Fibroblast of lung (primary cell): ENCODE results near the gene GRM8. TPM values are rescaled to one million over a fixed set of nuclear protein-coding genes. Genes with fewer than 3 reads are reported as not detected.

Source experiments
- DNase-seq, 2 donors: peaks; one replicate each; pipeline versions ENCODE4 v3.0.0 to v3.0.0-alpha.2; 2010; ENCODE audit warnings: low read depth in 2 of 2
- H2AFZ ChIP-seq: 2 replicates; pipeline ENCODE4 v1.5.1; 2012; ENCODE audit warnings: low read length, control low read depth, inconsistent platforms
- H3K27ac ChIP-seq: 2 replicates; pipeline ENCODE4 v1.5.1; 2011; ENCODE audit warnings: low read length, control low read depth; ENCODE audit not compliant: insufficient read depth
- H3K27me3 ChIP-seq: 2 replicates; pipeline ENCODE4 v1.5.1; 2011; ENCODE audit warnings: mild to moderate bottlenecking, low read length; ENCODE audit not compliant: control insufficient read depth, insufficient read depth
- H3K36me3 ChIP-seq: 2 replicates; pipeline ENCODE4 v1.5.1; 2011; ENCODE audit warnings: low read length; ENCODE audit not compliant: control insufficient read depth, insufficient read depth
- H3K4me1 ChIP-seq: 2 replicates; pipeline ENCODE4 v1.5.1; 2011; ENCODE audit warnings: low read length; ENCODE audit not compliant: control insufficient read depth, insufficient read depth; ENCODE audit errors: extremely low read depth
- H3K4me2 ChIP-seq: 2 replicates; pipeline ENCODE4 v1.5.1; 2011; ENCODE audit warnings: low read length, control low read depth; ENCODE audit not compliant: insufficient read depth; ENCODE audit errors: extremely low read depth
- H3K4me3 ChIP-seq, 4 experiments: fragments of 200-600 bp in 1 of 4; sonication (generic) in 1 of 4; replicated peaks in 1 of 4; 2 replicates each; pipeline ENCODE4 v1.5.1; 2011 to 2016; ENCODE audit warnings: low read length in 4 of 4, low read depth in 3 of 4, mild to moderate bottlenecking in 3 of 4, control low read depth in 2 of 4, inconsistent platforms in 1 of 4, mixed read lengths in 1 of 4; ENCODE audit not compliant: insufficient read depth in 1 of 4; ENCODE audit errors: control extremely low read depth in 1 of 4
- H3K79me2 ChIP-seq: 2 replicates; pipeline ENCODE4 v1.5.1; 2012; ENCODE audit warnings: mild to moderate bottlenecking, low read length, inconsistent platforms; ENCODE audit not compliant: control insufficient read depth, insufficient read depth
- H3K9ac ChIP-seq: 2 replicates; pipeline ENCODE4 v1.5.1; 2011; ENCODE audit warnings: mild to moderate bottlenecking, low read length, control low read depth; ENCODE audit not compliant: insufficient read depth
- H3K9me3 ChIP-seq: 2 replicates; pipeline ENCODE4 v1.5.1; 2012; ENCODE audit warnings: low read depth, low read length; ENCODE audit not compliant: control insufficient read depth, insufficient read depth
- H4K20me1 ChIP-seq: 2 replicates; pipeline ENCODE4 v1.5.1; 2011; ENCODE audit warnings: low read length; ENCODE audit not compliant: control insufficient read depth, insufficient read depth; ENCODE audit errors: extremely low read depth
- EZH2 ChIP-seq: IDR thresholded peaks from 2 replicates; pipeline ENCODE4 v1.5.1; 2012; ENCODE audit warnings: low read length, control low read depth, mild to moderate bottlenecking; ENCODE audit errors: missing control alignments
- polyA plus RNA-seq, 2 donors: library from polyadenylated mRNA; depleted of rRNA in 1 of 2; stranded (reverse) in 1 of 2; unstranded in 1 of 2; fragments of >200 nt; gene quantifications; 2 replicates each; pipeline ENCODE4 v1.2.1, GENCODE V29; 2011 to 2012; ENCODE audit warnings: missing spikeins in 1 of 2
- total RNA-seq: library from RNA; depleted of rRNA; stranded (reverse); fragments of >200 nt; gene quantifications from 2 replicates; pipeline ENCODE4 v1.2.1, GENCODE V29; 2014
- TF ChIP-seq, protein P1 (sequence below), 2 donors: IDR thresholded peaks in 1 of 2; conservative IDR thresholded peaks in 1 of 2; 1 replicate in 1 of 2; 2 replicates in 1 of 2; pipeline ENCODE4 v1.5.1; 2011 to 2012; ENCODE audit warnings: low read length in 2 of 2, control low read depth in 1 of 2, inconsistent platforms in 1 of 2, low read depth in 1 of 2, mild to moderate bottlenecking in 1 of 2

Gene GRM8
- total and polyA plus RNA-seq, 2 donors (not counting 1 experiment from before 2014, with no cell fraction given), result not detected

DNA sequence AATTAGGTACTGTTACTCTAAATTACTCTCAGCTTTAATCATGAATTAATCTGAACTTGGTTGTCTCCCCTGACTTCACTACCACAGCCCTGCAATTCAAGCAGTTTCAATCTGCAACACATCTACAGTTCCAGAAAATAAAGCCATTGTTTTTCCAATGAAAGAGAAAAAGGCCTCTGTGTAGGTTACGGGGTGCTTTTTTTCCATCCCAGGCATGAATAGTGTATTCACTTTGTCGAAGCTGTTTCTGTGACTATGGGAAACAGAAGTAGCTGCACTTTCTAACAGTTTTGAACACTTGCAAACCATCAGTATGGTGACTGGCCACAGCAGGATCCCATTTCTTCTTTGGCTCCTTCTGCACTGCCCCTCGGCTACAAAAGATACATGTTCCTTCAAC, 460.2 kb downstream of the GRM8 start:
- Histone ChIP-seq H3K4me2 (no peak overlapping the region), H3K9ac (no peak overlapping the region), H2AFZ (no peak overlapping the region), H3K79me2 (no peaks in the 10 kb centered on the region), H4K20me1 (no peaks in the 10 kb centered on the region), H3K36me3 (no peaks in the 10 kb centered on the region), H3K27ac (no peak overlapping the region), H3K27me3 (no peaks in the 10 kb centered on the region), H3K4me3 (no peak overlapping the region), H3K9me3 (no peaks in the 10 kb centered on the region), H3K4me1 (no peaks in the 10 kb centered on the region)
- no peak for DNase-seq
- TF ChIP-seq EZH2, result no peak
- TF ChIP-seq, protein P1, sequence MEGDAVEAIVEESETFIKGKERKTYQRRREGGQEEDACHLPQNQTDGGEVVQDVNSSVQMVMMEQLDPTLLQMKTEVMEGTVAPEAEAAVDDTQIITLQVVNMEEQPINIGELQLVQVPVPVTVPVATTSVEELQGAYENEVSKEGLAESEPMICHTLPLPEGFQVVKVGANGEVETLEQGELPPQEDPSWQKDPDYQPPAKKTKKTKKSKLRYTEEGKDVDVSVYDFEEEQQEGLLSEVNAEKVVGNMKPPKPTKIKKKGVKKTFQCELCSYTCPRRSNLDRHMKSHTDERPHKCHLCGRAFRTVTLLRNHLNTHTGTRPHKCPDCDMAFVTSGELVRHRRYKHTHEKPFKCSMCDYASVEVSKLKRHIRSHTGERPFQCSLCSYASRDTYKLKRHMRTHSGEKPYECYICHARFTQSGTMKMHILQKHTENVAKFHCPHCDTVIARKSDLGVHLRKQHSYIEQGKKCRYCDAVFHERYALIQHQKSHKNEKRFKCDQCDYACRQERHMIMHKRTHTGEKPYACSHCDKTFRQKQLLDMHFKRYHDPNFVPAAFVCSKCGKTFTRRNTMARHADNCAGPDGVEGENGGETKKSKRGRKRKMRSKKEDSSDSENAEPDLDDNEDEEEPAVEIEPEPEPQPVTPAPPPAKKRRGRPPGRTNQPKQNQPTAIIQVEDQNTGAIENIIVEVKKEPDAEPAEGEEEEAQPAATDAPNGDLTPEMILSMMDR (conservative IDR thresholded peaks at IDR 0.05 in 1 of 2, IDR thresholded peaks at IDR 0.05 in 1 of 2; ENCODE audit: low read depth in 1 of 2, low read length in 2 of 2), result no peak

DNA sequence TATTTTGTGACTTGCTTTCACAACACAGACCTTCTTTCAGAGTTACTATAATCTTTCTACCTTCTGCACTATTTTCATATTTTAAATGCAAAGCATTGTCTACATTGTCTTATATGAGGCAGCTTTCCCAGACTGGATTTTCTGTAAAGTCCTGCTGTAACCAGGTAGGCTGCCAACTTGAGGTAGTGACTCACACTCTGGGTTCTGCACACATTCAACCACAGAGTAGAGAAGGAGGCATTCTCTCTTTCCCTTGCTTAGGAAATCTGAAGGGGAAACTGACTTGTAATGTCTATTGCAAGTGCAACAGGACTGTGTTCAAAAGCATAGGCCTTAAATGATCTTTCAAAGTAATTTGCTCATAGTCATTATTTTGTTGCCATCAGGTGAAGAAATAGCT, 461.4 kb downstream of the GRM8 start:
- Histone ChIP-seq H3K27me3 (no peaks in the 10 kb centered on the region), H3K79me2 (no peaks in the 10 kb centered on the region)

DNA sequence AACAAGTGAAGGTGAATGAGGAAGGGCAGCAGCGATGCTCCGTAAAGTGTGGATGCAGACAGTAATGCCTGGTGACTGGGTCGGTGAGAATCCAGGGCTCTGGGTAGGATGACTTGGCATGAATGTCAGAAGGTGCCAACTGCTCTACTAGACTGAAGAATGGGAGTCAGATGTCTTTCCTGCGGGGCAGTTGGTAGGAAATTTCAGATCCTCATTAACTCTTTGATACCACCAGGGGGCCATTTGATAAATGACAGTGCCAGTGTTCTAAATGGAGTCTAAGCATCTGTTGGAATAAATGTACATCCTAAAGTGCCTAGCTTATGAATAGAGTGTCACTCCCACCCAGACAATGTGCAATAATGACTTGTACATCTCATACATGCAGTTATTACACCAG, 462.0 kb downstream of the GRM8 start:
- no peak overlapping the region for H3K27ac ChIP-seq
- no peak overlapping the region for H3K9ac ChIP-seq
- no peaks in the 10 kb centered on the region for H3K36me3 ChIP-seq
- H3K79me2 ChIP-seq, result no peaks in the 10 kb centered on the region
- no peak overlapping the region for H2AFZ ChIP-seq
- H3K4me1 ChIP-seq, result no peaks in the 10 kb centered on the region
- DNase-seq, result no peak
- H3K9me3 ChIP-seq, result no peaks in the 10 kb centered on the region
- H3K27me3 ChIP-seq, result no peaks in the 10 kb centered on the region
- no peak overlapping the region for H3K4me2 ChIP-seq
- no peak overlapping the region for H3K4me3 ChIP-seq
- TF ChIP-seq, protein P1 (conservative IDR thresholded peaks at IDR 0.05 in 1 of 2, IDR thresholded peaks at IDR 0.05 in 1 of 2; ENCODE audit: low read depth in 1 of 2, low read length in 2 of 2), result no peak
- no peak for TF ChIP-seq EZH2
- H4K20me1 ChIP-seq, result no peaks in the 10 kb centered on the region

More for the DNA sequence above, 461.4 kb downstream of the GRM8 start:
- H3K9ac ChIP-seq, result no peak overlapping the region
- no peaks in the 10 kb centered on the region for H4K20me1 ChIP-seq
- no peak overlapping the region for H3K4me3 ChIP-seq
- H3K36me3 ChIP-seq, result no peaks in the 10 kb centered on the region
- no peak overlapping the region for H2AFZ ChIP-seq
- DNase-seq, result peak in 1 of 2 donors; percentile 59
- no peaks in the 10 kb centered on the region for H3K9me3 ChIP-seq
- H3K27ac ChIP-seq, result no peak overlapping the region
- TF ChIP-seq, protein P1 (conservative IDR thresholded peaks at IDR 0.05 in 1 of 2, IDR thresholded peaks at IDR 0.05 in 1 of 2; ENCODE audit: low read depth in 1 of 2, low read length in 2 of 2), result no peak
- no peak for TF ChIP-seq EZH2
- no peak overlapping the region for H3K4me2 ChIP-seq
- no peaks in the 10 kb centered on the region for H3K4me1 ChIP-seq
